ENCODE results near the gene MYO1E. TPM values are rescaled to one million over a fixed set of nuclear protein-coding genes. Genes with fewer than 3 reads are reported as not detected.

MYO1E gene
- total RNA-seq, 2 experiments from 2014 or later: 1.5 to 26.5 TPM

- no peaks in the 10 kb centered on the region for H3K4me1 ChIP-seq (ENCODE audit: insufficient read depth, low read length, poor library complexity, severe bottlenecking)
These were observed 176.3 kb downstream of the MYO1E start for GRCh38 chr15:59196416-59196815.

GRCh38 chr15:59194639-59195325 lies 177.9 kb downstream of the MYO1E start:
- no TSS peak for BruUV-seq (replicated peaks)
- no peak overlapping the region for H3K27ac ChIP-seq (ENCODE audit: low read depth, low read length, poor library complexity, severe bottlenecking)
- ChIA-PET CTCF (ENCODE audit: unreplicated experiment) (no interaction called here), POLR2A (interaction anchor here (0.7 kb wide), 1 partner anchor 124 kb away, joined by 5 read pairs; no protein-coding TSS in a partner anchor)
- TF ChIP-seq CTCF (conservative IDR thresholded peaks at IDR 0.05; ENCODE audit: low read length) (no peak), EZH2phosphoT487 (IDR thresholded peaks at IDR 0.05; ENCODE audit: borderline replicate concordance, low read depth, low read length) (no peak)
- no peak for DNase-seq (ENCODE audit: low spot score)
- H3K9me3 ChIP-seq (ENCODE audit: low read length): no peaks in the 10 kb centered on the region
- no peaks in the 10 kb centered on the region for H3K36me3 ChIP-seq (ENCODE audit: insufficient read depth, low read length)
- H3K4me1 ChIP-seq (ENCODE audit: insufficient read depth, low read length, poor library complexity, severe bottlenecking): no peaks in the 10 kb centered on the region
- no peaks in the 10 kb centered on the region for H3K79me2 ChIP-seq (ENCODE audit: insufficient read depth, low read depth, low read length)
- H3K4me3 ChIP-seq (ENCODE audit: low read depth, low read length, poor library complexity, severe bottlenecking): no peak overlapping the region
- H2AFZ ChIP-seq (ENCODE audit: low read length): no peak overlapping the region
- no peaks in the 10 kb centered on the region for H4K20me1 ChIP-seq (ENCODE audit: insufficient read depth, low read length)
- intact Hi-C loops (cut with micrococcal nuclease; ENCODE audit: unreplicated experiment): no loop called here
- no peak overlapping the region for H3K4me2 ChIP-seq (ENCODE audit: low read length)
- H3K9me2 ChIP-seq (ENCODE audit: insufficient read depth, low read length): no peaks in the 10 kb centered on the region

More at GRCh38 chr15:59196416-59196815, 176.3 kb downstream of the MYO1E start:
- POLR2A ChIA-PET: interaction anchor here (1.3 kb wide), 1 partner anchor 240 kb away, joined by 4 read pairs; no protein-coding TSS in a partner anchor
- CTCF ChIA-PET (ENCODE audit: unreplicated experiment): no interaction called here
- no peak for DNase-seq (ENCODE audit: low spot score)
- intact Hi-C loops (cut with micrococcal nuclease; ENCODE audit: unreplicated experiment): no loop called here
- no peaks in the 10 kb centered on the region for H3K9me3 ChIP-seq (ENCODE audit: low read length)
- no peak overlapping the region for H3K4me2 ChIP-seq (ENCODE audit: low read length)
- no peak overlapping the region for H2AFZ ChIP-seq (ENCODE audit: low read length)
- TF ChIP-seq CTCF (conservative IDR thresholded peaks at IDR 0.05; ENCODE audit: low read length) (no peak), EZH2phosphoT487 (IDR thresholded peaks at IDR 0.05; ENCODE audit: borderline replicate concordance, low read depth, low read length) (no peak)
- no peaks in the 10 kb centered on the region for H4K20me1 ChIP-seq (ENCODE audit: insufficient read depth, low read length)
- H3K36me3 ChIP-seq (ENCODE audit: insufficient read depth, low read length): no peaks in the 10 kb centered on the region
- BruUV-seq (replicated peaks): no TSS peak
- H3K27ac ChIP-seq (ENCODE audit: low read depth, low read length, poor library complexity, severe bottlenecking): no peak overlapping the region
- no peak overlapping the region for H3K4me3 ChIP-seq (ENCODE audit: low read depth, low read length, poor library complexity, severe bottlenecking)
- H3K9me2 ChIP-seq (ENCODE audit: insufficient read depth, low read length): no peaks in the 10 kb centered on the region
- H3K79me2 ChIP-seq (ENCODE audit: insufficient read depth, low read depth, low read length): no peaks in the 10 kb centered on the region

- no peaks in the 10 kb centered on the region for H4K20me1 ChIP-seq (ENCODE audit: insufficient read depth, low read length)
- no peaks in the 10 kb centered on the region for H3K4me1 ChIP-seq (ENCODE audit: insufficient read depth, low read length, poor library complexity, severe bottlenecking)
- intact Hi-C loops (cut with micrococcal nuclease; ENCODE audit: unreplicated experiment): no loop called here
- no peak for DNase-seq (ENCODE audit: low spot score)
- no peak overlapping the region for H2AFZ ChIP-seq (ENCODE audit: low read length)
- H3K27ac ChIP-seq (ENCODE audit: low read depth, low read length, poor library complexity, severe bottlenecking): no peak overlapping the region
- no peaks in the 10 kb centered on the region for H3K79me2 ChIP-seq (ENCODE audit: insufficient read depth, low read depth, low read length)
- TF ChIP-seq CTCF (conservative IDR thresholded peaks at IDR 0.05; ENCODE audit: low read length): no peak
- BruUV-seq (replicated peaks): no TSS peak
- H3K9me2 ChIP-seq (ENCODE audit: insufficient read depth, low read length): no peaks in the 10 kb centered on the region
- ChIA-PET POLR2A (interaction anchor here (0.6 kb wide), 1 partner anchor 855 kb away, joined by 3 read pairs; no protein-coding TSS in a partner anchor), CTCF (ENCODE audit: unreplicated experiment) (no interaction called here)
- H3K4me2 ChIP-seq (ENCODE audit: low read length): no peak overlapping the region
- no peaks in the 10 kb centered on the region for H3K36me3 ChIP-seq (ENCODE audit: insufficient read depth, low read length)
- H3K4me3 ChIP-seq (ENCODE audit: low read depth, low read length, poor library complexity, severe bottlenecking): no peak overlapping the region
- H3K9me3 ChIP-seq (ENCODE audit: low read length): no peaks in the 10 kb centered on the region
These were observed 180.8 kb downstream of the MYO1E start for GRCh38 chr15:59191855-59192237.

Data from OCI-LY7 (cell line).